ENCODE data around the gene ORAI3. TPM values are rescaled to one million over a fixed set of nuclear protein-coding genes. Genes with fewer than 3 reads are reported as not detected.

Gene ORAI3
- polyA plus RNA-seq, 1 of the 3 experiments (the other 2 are of a cell fraction) = 29.0 TPM

DNA sequence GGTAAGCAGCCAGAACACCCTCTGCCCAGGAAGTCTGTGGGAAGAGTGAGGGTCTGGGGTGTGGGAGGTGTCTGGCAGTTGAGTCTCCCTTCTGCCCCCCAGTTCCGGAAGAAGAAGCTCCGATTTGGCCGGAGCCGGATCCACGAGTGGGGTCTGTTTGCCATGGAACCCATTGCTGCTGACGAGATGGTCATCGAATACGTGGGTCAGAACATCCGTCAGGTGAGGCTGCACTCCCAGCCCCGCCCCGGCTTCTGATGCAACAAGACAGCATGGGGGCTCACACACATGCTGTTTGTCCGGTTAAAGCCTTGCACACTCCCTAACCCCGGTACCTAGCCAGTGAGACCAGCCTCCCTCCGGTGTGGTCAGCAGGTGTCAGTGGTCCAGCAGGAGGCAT, 32.1 kb downstream of the ORAI3 start:
- Histone ChIP-seq H3K9me3 (no peaks in the 10 kb centered on the region), H3K27me3 (ENCODE audit: insufficient read depth) (no peaks in the 10 kb centered on the region), H3K9ac (no peak overlapping the region), H3K79me2 (ENCODE audit: insufficient read depth) (no peaks in the 10 kb centered on the region), H3F3A (replicated peaks; ENCODE audit: insufficient read depth) (peaks cover 5% of the 10 kb centered on the region), H3K27ac (ENCODE audit: low read depth in 2 of 2, low read length in 1 of 2) (no peak overlapping the region), H3K4me1 (ENCODE audit: control insufficient read depth in 1 of 2, insufficient read depth in 2 of 2, low read depth in 1 of 2, low read length in 1 of 2) (peaks cover 5 to 8% of the 10 kb centered on the region in 2 experiments; a peak in 2 of 4 replicates), H2AFZ (ENCODE audit: low read depth) (no peak overlapping the region), H3K9me2 (no peaks in the 10 kb centered on the region), H3K4me2 (no peak overlapping the region), H4K20me1 (ENCODE audit: insufficient read depth) (no peaks in the 10 kb centered on the region), H3K36me3 (replicated peaks in 1 of 2; ENCODE audit: control insufficient read depth in 1 of 2, insufficient read depth in 2 of 2, low read length in 1 of 2) (peaks cover 0 to 36% of the 10 kb centered on the region in 2 experiments), H3K4me3 (ENCODE audit: low read depth in 2 of 2, low read length in 1 of 2) (no peak overlapping the region)
- DNase-seq = no peak
- TF ChIP-seq RXRA (IDR thresholded peaks at IDR 0.05; ENCODE audit: borderline replicate concordance, low read depth) (no peak), TCF12 (IDR thresholded peaks at IDR 0.05) (no peak), NRF1 (IDR thresholded peaks at IDR 0.05; ENCODE audit: low read depth, low read length) (no peak), IRF3 (IDR thresholded peaks at IDR 0.05; ENCODE audit: low read depth, low read length) (no peak), NFIC (IDR thresholded peaks at IDR 0.05; ENCODE audit: borderline replicate concordance) (no peak), USF1 (IDR thresholded peaks at IDR 0.05; ENCODE audit: borderline replicate concordance, low read depth) (no peak), RFX5 (IDR thresholded peaks at IDR 0.05; ENCODE audit: low read length) (no peak), JUND (IDR thresholded peaks at IDR 0.05) (no peak)
- TF ChIP-seq, protein P1, sequence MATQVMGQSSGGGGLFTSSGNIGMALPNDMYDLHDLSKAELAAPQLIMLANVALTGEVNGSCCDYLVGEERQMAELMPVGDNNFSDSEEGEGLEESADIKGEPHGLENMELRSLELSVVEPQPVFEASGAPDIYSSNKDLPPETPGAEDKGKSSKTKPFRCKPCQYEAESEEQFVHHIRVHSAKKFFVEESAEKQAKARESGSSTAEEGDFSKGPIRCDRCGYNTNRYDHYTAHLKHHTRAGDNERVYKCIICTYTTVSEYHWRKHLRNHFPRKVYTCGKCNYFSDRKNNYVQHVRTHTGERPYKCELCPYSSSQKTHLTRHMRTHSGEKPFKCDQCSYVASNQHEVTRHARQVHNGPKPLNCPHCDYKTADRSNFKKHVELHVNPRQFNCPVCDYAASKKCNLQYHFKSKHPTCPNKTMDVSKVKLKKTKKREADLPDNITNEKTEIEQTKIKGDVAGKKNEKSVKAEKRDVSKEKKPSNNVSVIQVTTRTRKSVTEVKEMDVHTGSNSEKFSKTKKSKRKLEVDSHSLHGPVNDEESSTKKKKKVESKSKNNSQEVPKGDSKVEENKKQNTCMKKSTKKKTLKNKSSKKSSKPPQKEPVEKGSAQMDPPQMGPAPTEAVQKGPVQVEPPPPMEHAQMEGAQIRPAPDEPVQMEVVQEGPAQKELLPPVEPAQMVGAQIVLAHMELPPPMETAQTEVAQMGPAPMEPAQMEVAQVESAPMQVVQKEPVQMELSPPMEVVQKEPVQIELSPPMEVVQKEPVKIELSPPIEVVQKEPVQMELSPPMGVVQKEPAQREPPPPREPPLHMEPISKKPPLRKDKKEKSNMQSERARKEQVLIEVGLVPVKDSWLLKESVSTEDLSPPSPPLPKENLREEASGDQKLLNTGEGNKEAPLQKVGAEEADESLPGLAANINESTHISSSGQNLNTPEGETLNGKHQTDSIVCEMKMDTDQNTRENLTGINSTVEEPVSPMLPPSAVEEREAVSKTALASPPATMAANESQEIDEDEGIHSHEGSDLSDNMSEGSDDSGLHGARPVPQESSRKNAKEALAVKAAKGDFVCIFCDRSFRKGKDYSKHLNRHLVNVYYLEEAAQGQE (IDR thresholded peaks at IDR 0.05; ENCODE audit: low read depth, low read length) = no peak
- POLR2A ChIA-PET = no interaction called here
- 94% methylated on average over 13 of the region's 14 CpGs for WGBS (ENCODE audit: low lambda C conversion rate)
- CTCF ChIA-PET = interaction anchor here (5.3 kb wide), 1 partner anchor 162 kb away, joined by 38 read pairs; no protein-coding TSS in a partner anchor

DNA sequence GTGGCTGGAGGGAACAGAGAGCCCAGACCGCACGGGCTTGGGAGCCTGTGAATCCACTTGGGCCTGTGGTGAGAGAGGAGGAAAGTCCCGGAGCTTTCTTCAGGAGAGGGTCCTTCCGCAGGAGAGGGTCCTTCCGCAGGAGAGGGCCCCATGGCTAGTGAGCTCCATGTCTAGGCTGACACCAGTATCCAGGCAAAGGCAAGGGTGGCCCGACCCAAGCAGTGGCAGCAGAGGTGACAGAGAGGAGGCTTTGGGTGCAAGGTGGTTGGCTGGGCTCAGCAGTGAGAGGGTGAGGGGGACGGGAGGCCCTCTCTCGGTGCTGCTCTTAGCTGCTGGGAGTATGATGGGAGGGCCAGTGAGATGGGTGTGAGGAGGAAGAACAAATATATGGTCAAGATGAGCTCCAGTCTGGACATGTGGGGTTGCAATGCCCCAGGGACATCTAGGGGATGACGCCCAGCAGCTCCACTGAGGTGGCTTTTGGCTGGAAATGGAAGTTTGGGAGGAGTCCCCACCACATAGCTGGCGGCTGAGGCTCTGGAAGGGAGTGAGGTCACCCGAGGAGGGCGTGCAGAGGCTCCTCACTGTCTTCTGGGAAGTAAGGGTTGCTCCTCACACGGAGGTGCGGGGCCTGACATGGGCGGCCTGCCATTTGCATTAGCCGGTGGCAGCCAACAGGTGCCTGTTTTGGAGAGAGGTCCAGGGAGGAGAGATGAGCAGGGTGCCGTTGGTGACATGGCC, 33.9 kb downstream of the ORAI3 start:
- Histone ChIP-seq H3K36me3 (replicated peaks in 1 of 2; ENCODE audit: control insufficient read depth in 1 of 2, insufficient read depth in 2 of 2, low read length in 1 of 2) (peaks cover 0 to 32% of the 10 kb centered on the region in 2 experiments), H3K9ac (no peak overlapping the region), H3K4me1 (ENCODE audit: control insufficient read depth in 1 of 2, insufficient read depth in 2 of 2, low read depth in 1 of 2, low read length in 1 of 2) (peaks cover 5 to 8% of the 10 kb centered on the region in 2 experiments; a peak in 2 of 4 replicates), H3K27me3 (ENCODE audit: insufficient read depth) (no peaks in the 10 kb centered on the region), H3K27ac (ENCODE audit: low read depth in 2 of 2, low read length in 1 of 2) (no peak overlapping the region), H3K4me3 (ENCODE audit: low read depth in 2 of 2, low read length in 1 of 2) (no peak overlapping the region), H3K9me3 (no peaks in the 10 kb centered on the region), H3F3A (replicated peaks; ENCODE audit: insufficient read depth) (peaks cover 5% of the 10 kb centered on the region), H4K20me1 (ENCODE audit: insufficient read depth) (no peaks in the 10 kb centered on the region), H3K9me2 (no peaks in the 10 kb centered on the region), H3K79me2 (ENCODE audit: insufficient read depth) (no peaks in the 10 kb centered on the region), H2AFZ (ENCODE audit: low read depth) (no peak overlapping the region), H3K4me2 (no peak overlapping the region)
- TF ChIP-seq RCOR1 (IDR thresholded peaks at IDR 0.05; ENCODE audit: low read length) = no peak
- TF ChIP-seq GABPA (IDR thresholded peaks at IDR 0.05; ENCODE audit: low read depth) = no peak
- no peak for TF ChIP-seq ELF1 (IDR thresholded peaks at IDR 0.05)
- POLR2A ChIA-PET = interaction anchor here (0.8 to 1.4 kb wide), 2 partner anchors 11 to 160 kb away, joined by 3 read pairs; no protein-coding TSS in a partner anchor
- CTCF ChIA-PET = interaction anchor here (0.6 to 5.3 kb wide), 8 partner anchors 11 to 461 kb away, joined by 3 to 38 read pairs (median 5); partner anchors contain the start of gene ZNF843
- DNase-seq = no peak
- WGBS (ENCODE audit: low lambda C conversion rate) = 85% methylated on average over 11 of the region's 17 CpGs
